ENCODE measurements around the gene CDK19.

DNA sequence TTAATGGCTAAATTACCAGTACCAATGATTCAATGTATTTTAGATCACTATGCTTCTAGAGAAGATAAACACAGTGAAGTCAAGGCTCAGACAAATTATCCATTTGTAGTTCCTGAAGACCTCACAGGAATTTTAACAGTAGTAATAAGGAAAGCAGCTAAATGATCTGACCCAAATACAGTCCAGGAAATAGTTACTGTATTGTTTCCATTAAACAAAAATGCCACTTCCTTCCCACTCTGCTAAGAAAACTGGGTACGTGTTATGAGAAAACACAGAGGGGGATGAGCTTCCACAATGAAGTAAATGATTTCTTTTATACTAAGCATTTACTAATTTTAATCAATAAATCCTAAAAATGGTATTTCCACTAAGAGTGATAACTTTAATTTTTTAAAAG lies 127.9 kb downstream of the CDK19 start:
- TF ChIP-seq POLR2AphosphoS5 (IDR thresholded peaks at IDR 0.05) (no peak), POLR2A (IDR thresholded peaks at IDR 0.05) (no peak), EP300 (IDR thresholded peaks at IDR 0.05) (no peak)
- TF ChIP-seq, protein P1, sequence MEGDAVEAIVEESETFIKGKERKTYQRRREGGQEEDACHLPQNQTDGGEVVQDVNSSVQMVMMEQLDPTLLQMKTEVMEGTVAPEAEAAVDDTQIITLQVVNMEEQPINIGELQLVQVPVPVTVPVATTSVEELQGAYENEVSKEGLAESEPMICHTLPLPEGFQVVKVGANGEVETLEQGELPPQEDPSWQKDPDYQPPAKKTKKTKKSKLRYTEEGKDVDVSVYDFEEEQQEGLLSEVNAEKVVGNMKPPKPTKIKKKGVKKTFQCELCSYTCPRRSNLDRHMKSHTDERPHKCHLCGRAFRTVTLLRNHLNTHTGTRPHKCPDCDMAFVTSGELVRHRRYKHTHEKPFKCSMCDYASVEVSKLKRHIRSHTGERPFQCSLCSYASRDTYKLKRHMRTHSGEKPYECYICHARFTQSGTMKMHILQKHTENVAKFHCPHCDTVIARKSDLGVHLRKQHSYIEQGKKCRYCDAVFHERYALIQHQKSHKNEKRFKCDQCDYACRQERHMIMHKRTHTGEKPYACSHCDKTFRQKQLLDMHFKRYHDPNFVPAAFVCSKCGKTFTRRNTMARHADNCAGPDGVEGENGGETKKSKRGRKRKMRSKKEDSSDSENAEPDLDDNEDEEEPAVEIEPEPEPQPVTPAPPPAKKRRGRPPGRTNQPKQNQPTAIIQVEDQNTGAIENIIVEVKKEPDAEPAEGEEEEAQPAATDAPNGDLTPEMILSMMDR (IDR thresholded peaks at IDR 0.05) = no peak

Measured in upper lobe of left lung (tissue), 4 donors.